IPS DF 4.7 (cell line): ENCODE results near the gene CHMP6.
"Not testable (repeated sequence)": the region's sequence is repeated elsewhere in the genome, so short reads cannot be mapped to it uniquely, and the experiment has no call there.

Experiments
- DNase-seq: peaks from one replicate; pipeline ENCODE4 v3.0.0-alpha.2; 2013; ENCODE audit warnings: low spot score; ENCODE audit errors: extremely low read depth

The CHMP6 gene

GRCh38 chr17:81029859-81030258 lies 38.2 kb downstream of the CHMP6 start:
- DNase-seq = no peak

DNA sequence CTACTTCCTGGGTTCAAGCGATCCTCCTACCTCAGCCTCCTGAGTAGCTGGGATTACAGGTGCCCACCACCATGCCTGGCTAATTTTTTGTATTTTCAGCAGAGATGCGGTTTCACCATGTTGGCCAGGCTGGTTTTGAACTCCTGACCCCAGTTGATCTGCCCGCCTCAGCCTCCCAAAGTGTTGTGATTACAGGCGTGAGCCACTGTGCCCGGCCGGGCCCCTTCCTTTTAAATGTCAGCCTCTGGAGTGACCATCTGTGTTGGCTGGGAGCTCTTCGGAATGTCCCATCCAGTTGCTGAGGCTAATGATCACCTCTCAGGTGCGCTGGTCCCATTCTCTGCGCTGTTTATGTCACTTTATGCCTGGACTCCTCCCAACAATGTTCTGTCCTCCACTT lies 38.7 kb downstream of the CHMP6 start:
- DNase-seq = not testable (repeated sequence)

- DNase-seq = no peak
Observed at GRCh38 chr17:81030741-81031565, 39.3 kb downstream of the CHMP6 start.

DNA sequence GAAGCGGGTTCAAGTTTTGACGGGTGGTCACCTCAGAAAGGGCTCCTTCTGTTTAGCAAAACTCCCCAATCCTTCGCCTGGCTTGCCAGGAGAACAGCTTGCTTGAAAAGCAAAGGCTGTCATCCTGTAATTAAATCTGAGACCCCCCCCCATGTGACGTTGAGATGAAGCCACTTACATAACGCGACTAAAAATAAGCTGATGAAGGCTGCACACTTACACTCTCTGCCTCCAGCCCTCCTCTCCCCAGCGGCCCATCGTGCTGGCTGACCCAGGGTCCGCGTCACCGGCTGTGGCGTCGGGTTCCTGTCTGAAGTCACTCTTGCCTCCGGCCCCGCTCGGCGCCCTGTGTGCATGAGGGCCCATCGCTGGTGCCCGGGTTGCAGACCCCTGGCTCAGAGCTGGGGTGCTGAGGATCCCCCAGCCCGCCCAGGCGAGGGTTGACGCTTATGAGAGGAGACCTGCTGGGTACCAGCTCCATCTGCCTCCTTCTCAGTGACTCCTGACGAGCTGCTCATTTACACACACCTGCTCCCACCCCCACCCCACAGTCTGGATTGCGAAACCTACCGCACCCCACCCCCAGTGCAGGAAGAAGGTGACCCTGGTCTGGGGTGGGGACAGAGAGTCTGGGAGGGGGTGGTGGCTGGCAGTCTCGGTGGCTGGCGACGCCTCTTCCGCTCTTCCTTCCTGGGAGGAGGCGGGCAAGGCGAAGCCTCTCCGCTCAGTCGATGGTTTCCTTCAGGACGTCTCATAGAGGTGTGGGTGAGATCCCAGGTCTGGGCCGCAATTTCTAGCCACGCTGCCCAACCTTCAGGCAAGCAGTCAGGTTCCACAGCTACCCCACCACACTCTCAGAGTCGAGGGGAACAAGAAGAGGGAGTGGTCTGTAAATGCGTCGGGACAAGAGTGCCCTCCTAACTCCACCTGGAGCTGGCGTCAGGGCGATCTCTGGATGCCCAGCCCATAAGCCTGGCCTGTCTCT lies 40.2 kb downstream of the CHMP6 start:
- no peak for DNase-seq

DNA sequence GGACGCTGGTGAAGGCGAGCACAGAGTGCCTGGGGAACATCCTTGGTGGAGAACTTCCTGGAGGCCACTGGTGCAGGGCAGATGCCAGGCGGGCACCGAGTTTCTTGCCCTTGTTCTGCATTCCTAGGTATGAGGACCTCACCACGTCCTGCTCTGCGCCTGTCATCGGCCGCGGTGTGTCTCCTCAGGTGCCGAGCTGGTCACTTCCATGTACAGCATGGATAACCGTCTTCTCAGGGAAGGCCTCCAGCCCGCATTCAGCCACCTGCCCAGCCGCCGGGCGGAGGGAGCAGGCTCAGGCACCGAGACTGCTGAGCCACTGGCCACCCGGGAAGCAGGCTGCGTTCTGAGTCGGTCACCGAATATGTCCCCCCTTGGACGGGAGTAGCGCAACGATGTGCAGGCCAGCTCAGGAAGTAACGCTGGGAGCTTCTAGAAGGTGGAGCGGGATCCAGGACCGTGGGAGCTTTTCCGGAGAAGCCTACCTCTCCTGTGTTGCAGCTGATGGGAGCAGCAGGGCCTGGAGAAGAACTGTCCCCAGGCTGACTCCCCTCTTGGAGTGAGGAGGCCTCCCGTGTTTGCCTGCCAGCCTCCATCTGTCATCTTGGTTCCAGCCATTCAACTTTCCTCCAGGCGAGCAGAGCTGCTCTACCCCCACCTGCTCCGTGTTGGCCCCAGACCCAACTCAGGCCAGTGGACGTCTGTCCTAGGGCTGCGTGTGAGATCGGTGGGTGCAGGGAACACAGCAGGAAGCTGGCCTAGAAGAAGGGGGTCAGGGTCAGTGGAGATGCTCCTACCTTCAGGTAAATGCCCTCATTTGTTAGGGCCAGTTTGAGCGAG lies 41.2 kb downstream of the CHMP6 start:
- no peak for DNase-seq

GRCh38 chr17:81033535-81034167 lies 42.0 kb downstream of the CHMP6 start:
- DNase-seq = no peak

- no peak for DNase-seq
Observed at GRCh38 chr17:81034168-81034777, 42.6 kb downstream of the CHMP6 start.

DNA sequence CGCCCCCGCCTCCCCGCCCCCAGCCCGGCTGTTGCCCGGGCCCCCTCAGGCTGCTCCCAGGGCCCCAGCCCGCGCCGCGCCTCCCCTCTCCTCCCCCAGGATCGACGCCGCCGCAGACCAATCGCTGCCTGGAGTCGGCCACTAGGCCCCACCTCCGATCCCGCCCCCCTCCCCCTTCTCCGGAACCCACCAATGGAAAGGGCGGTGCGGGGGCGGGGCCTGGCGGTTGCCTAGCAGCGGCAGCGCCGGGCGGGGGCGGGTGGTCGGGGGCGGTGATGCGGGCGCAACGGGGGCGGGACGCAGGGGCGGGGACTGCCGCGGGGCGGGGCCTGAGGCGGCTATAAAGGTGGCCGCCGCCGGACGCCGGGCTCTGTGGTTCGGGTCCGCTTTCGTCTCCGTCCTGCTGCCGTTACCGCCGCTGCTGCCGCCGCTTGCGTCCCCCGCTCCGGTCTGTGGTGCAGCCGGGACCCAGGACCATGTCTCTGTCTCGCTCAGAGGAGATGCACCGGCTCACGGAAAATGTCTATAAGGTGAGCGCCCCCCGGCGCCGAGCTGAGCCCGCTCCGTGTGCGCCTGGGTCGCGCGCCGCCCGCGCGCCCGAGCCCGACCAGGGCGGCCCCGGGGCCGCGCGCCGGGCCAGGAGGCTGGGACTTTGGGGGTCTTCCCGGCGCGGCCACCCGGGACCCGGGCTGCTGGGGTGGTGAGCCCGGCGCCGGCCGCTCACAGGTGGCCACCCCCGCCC lies 43.3 kb downstream of the CHMP6 start, which contains the start of gene BAIAP2:
TSS of gene BAIAP2 (plus strand) at position 373 of the 742 bp plus-strand sequence. CDS start at position 477, 104 bp downstream.
- no peak for DNase-seq

DNA sequence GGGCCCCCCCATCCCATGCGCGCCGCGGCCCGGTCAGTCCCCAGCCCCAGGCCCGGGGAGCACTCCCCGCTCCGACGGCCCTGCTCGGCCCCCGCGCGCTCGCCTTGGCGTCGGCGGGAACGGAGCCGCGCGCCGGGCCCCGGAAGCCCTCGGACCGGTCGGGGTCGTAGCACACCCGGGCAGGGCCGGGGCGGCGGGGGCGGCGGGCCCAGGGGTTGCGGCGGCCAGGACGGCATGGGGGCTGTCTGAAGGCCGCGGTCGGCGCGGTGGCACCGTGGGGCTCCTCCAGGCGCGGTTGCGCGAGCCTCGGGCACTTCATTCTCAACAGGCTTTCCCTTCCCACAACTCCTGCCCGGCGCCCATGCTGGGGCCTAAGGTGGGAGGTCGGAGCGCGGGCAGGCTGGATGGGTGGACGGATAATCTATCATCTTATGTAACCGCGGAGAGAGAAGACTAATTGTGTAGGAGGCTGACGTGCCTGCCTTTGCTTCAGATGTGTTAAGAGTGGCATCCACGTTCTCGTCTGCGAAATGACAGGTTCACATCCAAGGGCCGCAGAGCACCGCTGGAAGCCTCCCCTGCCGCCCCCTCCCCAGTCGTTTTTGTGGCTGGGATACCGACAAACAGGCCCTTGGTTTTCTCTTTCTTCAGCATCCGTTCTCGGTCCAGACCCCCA lies 44.0 kb downstream of the CHMP6 start:
- DNase-seq = no peak

- no peak for DNase-seq
Observed at GRCh38 chr17:81036197-81036941, 44.7 kb downstream of the CHMP6 start.

DNA sequence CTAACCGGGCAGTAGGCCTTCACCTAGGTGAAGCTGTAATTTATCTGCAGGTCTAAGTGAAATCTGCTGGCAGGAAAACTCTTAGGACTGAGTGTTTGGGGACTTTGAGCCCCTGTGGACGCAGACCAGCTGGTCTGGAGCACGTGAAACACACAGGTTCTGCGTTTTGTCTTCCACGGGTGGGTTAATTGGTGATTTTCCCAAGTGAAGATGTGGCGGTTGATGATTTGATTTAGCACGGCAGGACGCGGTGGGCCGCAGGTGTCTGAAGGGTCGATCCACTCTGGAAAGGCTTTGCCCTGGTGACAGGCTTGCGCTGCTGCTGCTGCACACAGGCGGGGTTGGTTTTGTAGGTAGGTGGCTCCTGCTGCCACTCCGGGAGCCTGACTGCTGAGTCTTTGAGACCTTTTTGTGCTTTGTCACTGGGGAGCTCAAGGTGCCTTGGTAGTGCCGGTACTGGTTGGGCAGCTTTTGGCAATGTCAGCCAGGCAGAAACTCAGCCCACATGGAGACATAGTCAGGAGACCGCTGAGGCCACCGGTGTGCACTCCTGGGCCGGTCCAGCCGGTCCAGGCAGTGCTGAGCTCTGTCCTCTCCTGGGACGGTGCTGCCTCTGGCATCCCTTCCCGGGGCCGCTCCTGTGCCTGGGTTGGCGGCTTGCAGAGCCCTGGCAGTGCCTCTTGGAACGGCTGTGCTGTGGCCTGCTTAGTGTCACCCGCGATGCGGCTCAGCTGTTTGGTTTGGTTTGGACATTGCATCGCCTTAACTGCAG lies 45.6 kb downstream of the CHMP6 start:
- DNase-seq = no peak

GRCh38 chr17:81037798-81038733 lies 46.4 kb downstream of the CHMP6 start:
- DNase-seq = no peak

DNA sequence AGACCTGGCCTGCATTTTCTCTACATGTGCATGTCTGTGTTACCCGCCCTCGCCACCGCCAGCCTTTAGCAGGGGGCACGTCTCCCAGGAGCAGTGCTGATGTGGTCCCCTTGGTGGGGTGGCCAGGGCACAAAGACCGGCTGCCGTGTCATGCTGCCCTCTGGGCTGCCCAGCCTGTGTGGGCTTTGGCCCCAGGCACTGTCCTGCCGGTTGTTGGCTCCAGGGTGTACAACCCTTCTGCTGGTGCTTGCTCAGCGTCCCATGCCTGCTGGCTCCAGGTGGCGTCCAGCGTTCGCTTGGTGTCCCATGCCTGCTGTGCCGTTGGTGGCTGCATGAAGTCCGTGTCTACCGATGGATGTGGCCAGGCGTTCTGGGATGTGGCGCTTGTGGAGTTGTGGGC lies 47.5 kb downstream of the CHMP6 start:
- no peak for DNase-seq

GRCh38 chr17:81039854-81040758 lies 48.5 kb downstream of the CHMP6 start:
- no peak for DNase-seq

GRCh38 chr17:81040791-81041337 lies 49.2 kb downstream of the CHMP6 start:
- DNase-seq = no peak
